SK-N-SH treated with all-trans-retinoic acid at 6 μM for 48 hours (cell line): ENCODE measurements around the gene IL9.

Source experiments
- ESRRG ChIP-seq: fragments of 250-450 bp; sonication (Bioruptor Pico); IDR thresholded peaks from 2 replicates; pipeline ENCODE4 v1.6.1; 2021; ENCODE audit warnings: mild to moderate bottlenecking
- TF ChIP-seq, protein P1 (sequence below): fragments of 250-450 bp; sonication (Bioruptor Pico); IDR thresholded peaks from 2 replicates; pipeline ENCODE4 v1.8.0; 2021; ENCODE audit warnings: low read depth, mild to moderate bottlenecking, moderate library complexity, borderline replicate concordance

GRCh38 chr5:135880801-135881200 is 14.8 kb downstream of the IL9 start:
- TF ChIP-seq ESRRG (CRISPR knock-in tag) = no peak
- TF ChIP-seq, protein P1, sequence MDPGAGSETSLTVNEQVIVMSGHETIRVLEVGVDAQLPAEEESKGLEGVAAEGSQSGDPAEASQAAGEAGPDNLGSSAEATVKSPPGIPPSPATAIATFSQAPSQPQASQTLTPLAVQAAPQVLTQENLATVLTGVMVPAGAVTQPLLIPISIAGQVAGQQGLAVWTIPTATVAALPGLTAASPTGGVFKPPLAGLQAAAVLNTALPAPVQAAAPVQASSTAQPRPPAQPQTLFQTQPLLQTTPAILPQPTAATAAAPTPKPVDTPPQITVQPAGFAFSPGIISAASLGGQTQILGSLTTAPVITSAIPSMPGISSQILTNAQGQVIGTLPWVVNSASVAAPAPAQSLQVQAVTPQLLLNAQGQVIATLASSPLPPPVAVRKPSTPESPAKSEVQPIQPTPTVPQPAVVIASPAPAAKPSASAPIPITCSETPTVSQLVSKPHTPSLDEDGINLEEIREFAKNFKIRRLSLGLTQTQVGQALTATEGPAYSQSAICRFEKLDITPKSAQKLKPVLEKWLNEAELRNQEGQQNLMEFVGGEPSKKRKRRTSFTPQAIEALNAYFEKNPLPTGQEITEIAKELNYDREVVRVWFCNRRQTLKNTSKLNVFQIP = no peak
